HG02571 (cell line): ENCODE measurements around the gene HTD2.

ENCODE experiments used
- ATAC-seq: cut with Tn5 transposase; IDR thresholded peaks from one replicate; pipeline ENCODE4 v1.9.1; 2021; ENCODE audit warnings: mild to moderate bottlenecking, moderate library complexity; ENCODE audit not compliant: unreplicated experiment

HTD2 gene

GRCh38 chr3:58291671-58292338, 14.5 kb upstream of the HTD2 start:
- ATAC-seq: no peak

- no peak for ATAC-seq
Observed at GRCh38 chr3:58292866-58293265, 13.5 kb upstream of the HTD2 start.

GRCh38 chr3:58293516-58293915, 12.8 kb upstream of the HTD2 start:
- ATAC-seq: no peak

GRCh38 chr3:58296269-58296668, 10.1 kb upstream of the HTD2 start:
- no peak for ATAC-seq

- ATAC-seq: no peak
Observed at GRCh38 chr3:58296843-58297242, 9.5 kb upstream of the HTD2 start.

GRCh38 chr3:58298190-58298589, 8.1 kb upstream of the HTD2 start:
- no peak for ATAC-seq

GRCh38 chr3:58299075-58299474, 7.2 kb upstream of the HTD2 start:
- no peak for ATAC-seq

GRCh38 chr3:58299839-58300516, 6.3 kb upstream of the HTD2 start:
- ATAC-seq: no peak

- no peak for ATAC-seq
Observed at GRCh38 chr3:58307639-58308215, 1.4 kb downstream of the HTD2 start.

- ATAC-seq: no peak
Observed at GRCh38 chr3:58308728-58309127, 2.4 kb downstream of the HTD2 start.

GRCh38 chr3:58317811-58318210, 11.5 kb downstream of the HTD2 start:
- ATAC-seq: no peak

GRCh38 chr3:58321791-58322190, 15.5 kb downstream of the HTD2 start:
- ATAC-seq: no peak

- ATAC-seq: no peak
Observed at GRCh38 chr3:58322793-58323192, 16.5 kb downstream of the HTD2 start.

- no peak for ATAC-seq
Observed at GRCh38 chr3:58323529-58324390, 17.4 kb downstream of the HTD2 start.

GRCh38 chr3:58324391-58325390, 18.4 kb downstream of the HTD2 start:
- no peak for ATAC-seq

- no peak for ATAC-seq
Observed at GRCh38 chr3:58325525-58325992, 19.2 kb downstream of the HTD2 start.

GRCh38 chr3:58326267-58326900, 20.1 kb downstream of the HTD2 start:
- no peak for ATAC-seq

- no peak for ATAC-seq
Observed at GRCh38 chr3:58329150-58329921, 23.0 kb downstream of the HTD2 start.

GRCh38 chr3:58329922-58330413, 23.6 kb downstream of the HTD2 start:
- ATAC-seq: no peak
